SKM-1 treated with dmso at 0.1 percent for 144 hours (cell line): ENCODE data around the gene SHTN1.

Experiments
- DNase-seq: peaks from one replicate; lab custom pipeline; 2025; ENCODE audit not compliant: unreplicated experiment; lab: John Stamatoyannopoulos, UW

Gene SHTN1

DNA sequence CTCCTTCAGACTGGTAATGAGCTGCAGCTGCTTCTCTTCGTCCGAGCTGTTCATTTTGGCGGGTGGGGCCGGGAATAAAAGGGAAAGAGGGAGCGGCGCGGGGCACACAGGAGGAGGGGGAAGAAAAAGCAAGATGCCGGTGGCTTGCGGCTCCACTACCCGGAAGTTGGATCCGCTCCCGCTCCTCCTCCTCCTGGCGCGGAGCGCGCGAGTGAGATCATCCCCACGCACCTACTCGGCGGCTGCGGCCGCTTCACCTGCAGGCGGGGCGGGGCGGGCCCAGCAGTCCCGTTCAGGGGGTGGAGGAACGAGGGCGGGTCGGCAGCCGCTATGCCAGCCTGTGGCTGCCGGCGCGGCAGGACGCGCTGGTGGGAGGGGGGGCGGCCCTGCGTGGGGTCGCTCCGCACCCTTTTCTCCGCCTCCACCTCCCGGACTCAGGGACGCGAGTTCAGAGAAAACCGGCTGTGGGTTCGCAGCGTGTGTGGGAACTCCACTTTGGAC lies at the start of gene SHTN1:
SHTN1 (minus strand) TSS at position 162 of the 501 bp plus-strand sequence; CDS start at position 54, 108 bp downstream.
- DNase-seq, result peak; percentile 54

GRCh38 chr10:117053482-117053881 lies 48.5 kb upstream of the SHTN1 start:
- DNase-seq, result no peak

- no peak for DNase-seq
Observed at GRCh38 chr10:117047947-117048346, 43.0 kb upstream of the SHTN1 start.

DNA sequence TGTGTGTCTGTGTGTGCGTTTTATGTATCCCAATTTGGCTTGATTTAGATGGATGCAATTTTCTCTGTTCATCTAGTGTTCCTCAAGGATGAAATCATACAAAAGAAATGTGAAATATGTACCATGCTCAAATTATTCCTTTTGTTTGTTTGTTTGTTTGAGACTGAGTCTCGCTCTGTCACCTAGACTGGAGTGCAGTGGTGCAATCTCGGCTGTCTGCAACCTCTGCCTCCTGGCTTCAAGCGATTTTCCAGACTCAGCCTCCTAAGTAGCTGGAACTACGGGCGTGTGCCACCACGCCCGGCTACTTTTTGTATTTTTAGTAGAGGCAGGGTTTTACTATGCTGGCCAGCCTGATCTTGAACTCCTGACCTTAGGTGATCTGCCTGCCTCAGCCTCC lies 11.3 kb upstream of the SHTN1 start:
- no peak for DNase-seq

GRCh38 chr10:117014835-117015234 lies 9.8 kb upstream of the SHTN1 start:
- no peak for DNase-seq

GRCh38 chr10:117007080-117007479 lies 2.1 kb upstream of the SHTN1 start:
- no peak for DNase-seq

DNA sequence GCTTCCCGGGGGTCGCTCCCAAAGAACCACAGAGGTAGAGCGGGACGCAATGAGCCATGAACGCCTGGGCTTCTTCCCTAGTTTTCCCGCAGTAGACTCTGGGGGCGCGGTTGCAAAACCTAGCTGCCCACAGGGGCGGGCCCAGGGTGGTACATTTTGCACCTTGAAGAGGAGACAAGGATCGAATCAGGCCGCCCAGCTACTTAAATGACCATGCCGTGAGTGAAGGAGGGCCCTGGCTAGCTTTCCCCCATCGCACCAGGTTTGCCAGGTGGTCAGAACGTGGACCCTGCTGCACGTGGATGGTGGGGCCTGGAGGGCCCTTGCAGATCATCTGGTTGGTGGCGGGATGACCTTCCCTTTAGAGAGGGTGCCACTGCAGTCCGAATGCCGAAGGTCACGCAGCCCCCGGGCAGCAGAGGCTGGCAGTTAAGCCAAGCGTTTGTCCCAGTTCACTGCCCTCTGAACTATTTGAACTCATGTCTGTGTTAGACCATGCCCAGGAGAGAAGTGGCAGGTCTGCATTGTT lies 604 bp upstream of the SHTN1 start:
- no peak for DNase-seq

DNA sequence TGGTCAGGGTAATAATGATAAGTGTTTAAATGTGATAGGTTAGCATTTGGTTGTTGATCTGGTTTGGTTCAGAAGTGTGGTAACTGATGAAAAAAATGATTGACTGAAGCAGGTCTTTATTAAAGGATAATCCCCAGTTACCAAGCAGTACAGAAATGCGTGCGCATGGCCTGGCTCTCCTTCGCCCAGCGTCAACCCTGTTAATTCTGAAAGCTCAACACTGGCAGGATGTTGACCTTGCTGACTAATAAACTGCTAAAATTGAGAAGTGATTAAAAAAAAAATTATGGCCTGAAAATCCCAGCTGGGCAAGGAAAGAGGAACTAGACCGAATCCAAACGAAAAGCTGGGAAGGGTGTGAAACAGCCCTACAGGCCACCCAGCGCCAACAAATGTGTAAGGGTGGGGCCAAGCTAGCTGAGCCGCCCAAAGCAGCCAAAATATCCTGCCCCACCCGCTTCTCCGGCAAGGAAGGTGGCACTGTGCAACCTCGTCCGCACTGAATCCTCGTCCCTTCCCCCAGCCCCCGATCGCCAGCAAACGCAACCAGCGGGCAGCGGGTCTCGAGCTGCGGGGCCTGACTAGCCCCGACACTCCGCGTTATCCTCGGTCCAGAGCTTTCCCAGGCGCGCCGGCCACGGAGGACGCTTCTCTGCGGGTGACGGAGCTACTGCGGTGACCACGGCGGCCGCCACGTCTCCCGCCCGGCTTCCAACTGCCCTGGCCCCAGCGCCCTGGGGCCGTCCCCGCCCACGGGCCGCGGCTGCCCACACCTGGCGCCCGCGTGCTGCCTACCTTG lies 561 bp downstream of the SHTN1 start:
- peak; percentile 51 for DNase-seq

DNA sequence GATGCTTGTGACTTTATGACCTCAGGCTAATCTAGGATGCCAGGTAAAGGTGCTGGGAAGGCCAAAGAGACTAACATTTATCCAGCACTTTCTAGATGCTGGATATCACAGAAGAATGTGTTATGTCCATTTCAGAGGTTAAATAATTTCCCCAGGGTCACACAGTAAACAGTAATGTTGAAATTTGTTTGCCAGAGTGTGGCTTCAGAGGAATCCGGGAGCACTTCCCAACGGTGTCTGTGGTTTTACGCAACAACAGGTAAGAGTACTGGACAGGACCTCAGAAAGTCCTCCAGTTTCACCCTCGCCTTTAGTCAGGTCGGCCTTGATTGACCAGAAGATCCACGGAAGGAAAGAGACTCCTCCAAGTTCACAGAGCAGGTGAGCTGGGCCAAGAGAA lies 1.7 kb downstream of the SHTN1 start:
- DNase-seq, result no peak

- no peak for DNase-seq
Observed at GRCh38 chr10:117002206-117002605, 2.8 kb downstream of the SHTN1 start.

DNA sequence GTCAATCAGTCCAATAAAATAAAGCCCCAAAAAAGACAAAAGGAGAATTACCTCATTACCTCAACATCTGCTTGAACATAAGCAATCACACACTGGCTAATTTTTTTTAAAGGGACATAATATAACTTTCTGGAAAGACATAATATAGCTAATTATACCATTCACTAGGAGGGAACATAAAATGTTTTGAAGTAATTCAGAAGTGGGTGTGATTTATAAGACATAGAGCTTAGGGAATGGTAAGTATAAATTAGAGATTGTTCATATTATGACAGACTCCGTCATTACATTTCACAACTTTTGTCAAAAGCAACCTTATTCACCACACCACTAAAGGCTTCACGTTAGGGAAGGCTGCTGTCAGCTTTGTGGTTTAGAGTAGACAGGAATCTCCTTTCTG lies 3.8 kb downstream of the SHTN1 start:
- DNase-seq, result no peak

DNA sequence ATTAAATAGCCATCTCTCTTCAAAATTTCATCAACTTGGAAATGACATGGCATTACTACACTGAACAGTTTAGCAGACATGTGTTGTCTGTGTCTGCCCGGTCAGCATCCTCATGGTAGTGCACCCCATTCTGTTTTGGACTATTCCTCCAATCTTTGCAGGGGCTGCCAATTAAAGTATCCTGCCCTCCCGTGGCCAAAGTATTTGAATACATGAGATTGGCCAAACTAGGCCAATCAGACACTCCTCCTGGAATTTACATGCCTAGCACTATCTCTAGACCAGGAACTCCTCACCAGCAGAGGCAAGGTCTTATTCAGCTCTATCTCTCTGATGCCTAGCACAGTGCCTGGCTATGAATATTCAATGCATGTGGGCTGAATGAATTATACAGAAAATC lies 4.4 kb downstream of the SHTN1 start:
- no peak for DNase-seq

DNA sequence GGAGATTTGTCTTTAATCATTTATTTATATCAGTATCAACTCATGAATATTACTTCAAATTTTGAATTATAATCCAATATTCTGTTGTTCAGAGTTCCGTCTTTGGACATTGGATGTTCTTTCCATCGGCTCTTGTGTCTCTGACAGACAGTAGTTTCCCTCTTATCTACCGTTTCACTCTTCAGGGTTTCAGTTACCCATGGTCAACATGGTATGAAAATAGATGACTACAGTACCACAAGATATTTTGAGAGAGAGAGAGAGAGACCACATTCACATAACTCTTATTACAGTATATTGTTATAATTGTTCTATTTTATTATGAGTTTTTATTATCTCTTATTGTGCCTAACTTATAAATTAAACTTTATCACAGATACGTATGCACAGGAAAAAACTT lies 6.8 kb downstream of the SHTN1 start:
- DNase-seq, result no peak

GRCh38 chr10:116997015-116997414 lies 8.0 kb downstream of the SHTN1 start:
- DNase-seq, result no peak

DNA sequence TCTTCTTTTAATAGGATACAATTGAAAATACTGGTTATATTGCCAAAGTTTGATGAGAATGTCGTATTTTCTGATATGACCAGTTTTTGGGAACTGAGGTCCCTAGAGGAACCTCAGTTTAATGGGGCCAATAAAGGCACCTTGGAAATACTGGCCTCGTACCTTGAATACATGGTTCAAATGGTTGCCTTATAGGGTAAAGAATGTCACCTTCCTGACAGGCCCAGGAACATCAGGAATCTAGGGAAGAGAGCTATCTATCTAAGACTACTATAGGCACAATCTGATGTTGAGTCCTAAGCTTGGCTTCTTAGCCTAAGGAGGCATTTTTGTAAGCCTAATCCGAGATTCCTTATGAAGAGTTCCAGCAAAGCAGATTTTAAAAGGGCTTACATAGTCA lies 9.3 kb downstream of the SHTN1 start:
- no peak for DNase-seq

- DNase-seq, result no peak
Observed at GRCh38 chr10:116994113-116994890, 10.7 kb downstream of the SHTN1 start.

DNA sequence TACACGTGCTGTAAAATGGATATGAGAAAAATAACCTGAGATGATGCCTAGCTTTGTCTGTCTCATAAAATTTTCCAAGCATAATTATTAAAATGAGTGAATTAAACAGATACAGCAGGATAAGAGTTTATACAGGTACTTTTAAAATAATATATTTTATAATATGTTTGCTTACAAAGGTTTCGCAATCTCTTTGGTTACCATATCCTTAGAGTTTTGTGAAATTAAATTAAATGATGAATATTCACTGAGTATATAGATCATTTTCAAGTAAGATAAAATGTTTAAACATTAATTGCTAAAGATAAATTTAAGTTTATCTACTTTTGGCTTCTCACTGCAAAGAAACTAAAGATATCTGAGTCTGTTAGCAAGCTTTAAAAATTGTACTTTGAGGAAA lies 11.4 kb downstream of the SHTN1 start:
- DNase-seq, result no peak

- DNase-seq, result no peak
Observed at GRCh38 chr10:116992183-116992582, 12.8 kb downstream of the SHTN1 start.

DNA sequence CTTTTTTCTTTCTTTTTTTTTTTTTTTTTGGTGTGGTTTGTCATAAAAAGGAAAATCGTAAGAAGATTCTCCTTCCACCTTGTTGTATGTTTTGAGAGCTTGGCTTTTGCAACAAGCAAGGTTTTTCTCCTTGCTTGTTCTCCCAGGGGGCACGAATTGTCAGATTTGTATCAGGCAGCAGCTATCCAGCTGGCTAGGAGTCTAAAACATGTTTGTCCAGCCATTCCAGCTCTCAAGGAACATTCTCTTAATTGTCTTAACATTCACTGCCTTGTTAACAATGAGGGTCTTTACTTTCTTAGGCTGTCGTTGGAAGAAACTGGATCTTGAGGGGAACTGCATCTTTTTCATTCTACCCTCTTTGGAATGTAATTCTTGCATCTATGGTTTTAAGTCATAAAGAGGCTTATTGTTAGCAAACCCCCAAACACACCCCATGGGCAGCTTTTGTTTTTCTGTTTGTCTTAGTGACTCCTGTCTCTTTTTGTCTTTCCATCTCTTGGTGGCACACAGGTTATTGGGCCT lies 14.6 kb downstream of the SHTN1 start:
- no peak for DNase-seq

DNA sequence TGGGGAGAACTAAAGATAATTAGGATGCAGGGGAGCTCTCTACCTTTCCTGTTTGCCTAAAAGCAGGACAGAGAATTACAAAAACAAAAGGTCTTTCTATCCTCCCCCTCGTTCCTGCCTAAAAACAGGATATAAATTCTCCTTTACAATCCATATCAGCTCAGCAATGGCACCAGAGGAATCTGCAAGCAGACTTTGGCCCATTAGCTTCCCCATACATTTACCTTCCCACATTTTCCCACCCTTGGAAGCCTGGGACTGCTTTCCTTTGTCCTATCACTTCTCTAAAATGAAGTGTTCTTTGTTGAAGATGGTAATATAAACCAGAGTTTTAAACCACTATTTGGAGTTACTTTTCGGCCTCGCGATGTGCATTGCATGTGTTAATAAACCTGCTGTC lies 15.5 kb downstream of the SHTN1 start:
- no peak for DNase-seq

DNA sequence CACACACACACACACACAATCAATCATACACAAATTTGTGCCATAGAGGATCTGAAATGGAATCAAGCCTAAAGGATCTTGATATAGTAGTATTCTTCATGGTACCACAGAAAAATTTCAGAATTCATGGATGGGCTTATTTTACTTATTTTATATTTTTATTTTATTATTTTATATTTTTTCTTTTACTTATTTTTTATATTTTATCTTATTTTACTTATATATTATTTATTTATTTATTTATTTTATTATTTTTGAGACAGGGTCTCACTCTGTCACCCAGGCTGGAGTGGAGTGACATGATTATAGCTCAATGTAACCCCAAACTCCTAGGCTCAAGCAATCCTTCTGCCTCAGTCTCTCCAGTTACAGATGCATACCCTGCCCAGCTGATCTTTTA lies 16.7 kb downstream of the SHTN1 start:
- no peak for DNase-seq

DNA sequence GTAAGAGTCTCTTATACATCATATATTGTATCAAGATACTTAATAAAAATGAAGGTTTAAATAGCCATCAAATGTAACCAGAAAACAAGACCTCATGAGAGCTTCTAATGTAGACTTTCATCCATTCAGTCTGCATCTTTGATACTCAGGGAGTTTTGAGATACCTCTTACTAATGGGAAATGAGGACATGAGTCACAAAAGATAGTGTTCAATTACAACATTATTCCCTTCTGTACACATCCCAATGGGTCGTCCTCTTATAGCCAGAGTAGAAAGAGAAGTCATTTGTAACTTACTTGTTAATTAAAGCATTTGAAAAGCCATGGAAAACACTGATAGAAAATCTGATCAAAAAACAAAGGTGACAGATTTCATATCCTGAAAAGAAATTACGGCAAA lies 19.4 kb downstream of the SHTN1 start:
- no peak for DNase-seq
